Neuronal stem cell (in vitro differentiated cells): ENCODE data around the gene FOXI2.
A peak's percentile ranks its signal among the peaks of the same experiment; 100 is the strongest.

Experiments
- DNase-seq: peaks from one replicate; pipeline ENCODE4 v3.0.0-alpha.2; 2013; ENCODE audit warnings: low spot score
- H2AFZ ChIP-seq: one replicate; pipeline ENCODE4 v1.6.1; 2013; ENCODE audit warnings: mild to moderate bottlenecking, low read length, inconsistent platforms
- H2AK5ac ChIP-seq: 2 replicates; pipeline ENCODE4 v1.6.1; 2013; ENCODE audit warnings: low read depth, mild to moderate bottlenecking, inconsistent platforms, low read length, moderate library complexity, mixed read lengths
- H2BK120ac ChIP-seq: 2 replicates; pipeline ENCODE4 v1.6.1; 2013; ENCODE audit warnings: low read depth, mild to moderate bottlenecking, inconsistent platforms, low read length, moderate library complexity, mixed read lengths
- H2BK12ac ChIP-seq: one replicate; pipeline ENCODE4 v1.6.1; 2013; ENCODE audit warnings: low read length, inconsistent platforms
- H2BK15ac ChIP-seq: 2 replicates; pipeline ENCODE4 v1.6.1; 2013; ENCODE audit warnings: mild to moderate bottlenecking, low read length, inconsistent platforms, mixed read lengths
- H2BK5ac ChIP-seq: one replicate; pipeline ENCODE4 v1.6.1; 2013; ENCODE audit warnings: inconsistent platforms, mild to moderate bottlenecking, low read length, moderate library complexity
- H3K14ac ChIP-seq: one replicate; pipeline ENCODE4 v1.6.1; 2013; ENCODE audit warnings: low read length, inconsistent platforms
- H3K18ac ChIP-seq: 2 replicates; pipeline ENCODE4 v1.6.1; 2013; ENCODE audit warnings: low read length, inconsistent platforms
- H3K23ac ChIP-seq: 2 replicates; pipeline ENCODE4 v1.6.1; 2013; ENCODE audit warnings: low read depth, mild to moderate bottlenecking, mixed read lengths, low read length, inconsistent platforms; ENCODE audit not compliant: poor library complexity
- H3K27ac ChIP-seq: replicated peaks from 3 replicates; pipeline ENCODE4 v1.5.1; 2013; ENCODE audit warnings: low read length, inconsistent platforms
- H3K27me3 ChIP-seq, 3 experiments: 2 replicates each; pipeline ENCODE4 v1.6.1; 2013; ENCODE audit warnings: low read length in 3 of 3, mild to moderate bottlenecking in 2 of 3, inconsistent platforms in 1 of 3, low read depth in 1 of 3, mixed read lengths in 1 of 3, moderate library complexity in 1 of 3; ENCODE audit not compliant: control insufficient read depth in 3 of 3, insufficient read depth in 3 of 3
- H3K36me3 ChIP-seq, 2 donors: replicated peaks in 1 of 2; 2 replicates each; pipeline ENCODE4 v1.6.1; 2013; ENCODE audit warnings: low read length in 2 of 2; ENCODE audit not compliant: control insufficient read depth in 2 of 2, insufficient read depth in 2 of 2
- H3K4ac ChIP-seq: 2 replicates; pipeline ENCODE4 v1.6.1; 2013; ENCODE audit warnings: inconsistent platforms, mild to moderate bottlenecking, low read length, moderate library complexity
- H3K4me1 ChIP-seq, 2 donors: 1 replicate in 1 of 2; 2 replicates in 1 of 2; pipeline ENCODE4 v1.6.1; 2013; ENCODE audit warnings: low read length in 2 of 2, low read depth in 1 of 2; ENCODE audit not compliant: control insufficient read depth in 2 of 2, insufficient read depth in 1 of 2
- H3K4me2 ChIP-seq: one replicate; pipeline ENCODE4 v1.6.1; 2013; ENCODE audit warnings: mild to moderate bottlenecking, low read length, inconsistent platforms; ENCODE audit not compliant: insufficient read depth, poor library complexity, severe bottlenecking
- H3K4me3 ChIP-seq, 2 donors: 2 replicates each; pipeline ENCODE4 v1.5.1; 2013; ENCODE audit warnings: low read length in 2 of 2, mild to moderate bottlenecking in 2 of 2, inconsistent platforms in 1 of 2, moderate library complexity in 1 of 2
- H3K79me1 ChIP-seq: one replicate; pipeline ENCODE4 v1.6.1; 2013; ENCODE audit warnings: low read depth, mild to moderate bottlenecking, inconsistent platforms, low read length, moderate library complexity
- H3K9ac ChIP-seq: one replicate; pipeline ENCODE4 v1.6.1; 2013; ENCODE audit warnings: mild to moderate bottlenecking, low read depth, low read length, inconsistent platforms; ENCODE audit not compliant: poor library complexity
- H3K9me3 ChIP-seq, 2 donors: replicated peaks in 1 of 2; 2 replicates each; pipeline versions ENCODE3 to v1.6.1; 2013; ENCODE audit warnings: low read length in 2 of 2, mild to moderate bottlenecking in 2 of 2, inconsistent platforms in 1 of 2, low read depth in 1 of 2, mixed read lengths in 1 of 2, moderate library complexity in 1 of 2; ENCODE audit not compliant: control insufficient read depth in 2 of 2, insufficient read depth in 1 of 2
- H4K8ac ChIP-seq: one replicate; pipeline ENCODE4 v1.6.1; 2013; ENCODE audit warnings: low read depth, mild to moderate bottlenecking, inconsistent platforms, low read length, moderate library complexity
- H4K91ac ChIP-seq: one replicate; pipeline ENCODE4 v1.6.1; 2013; ENCODE audit warnings: low read length, low read depth, mild to moderate bottlenecking, inconsistent platforms; ENCODE audit not compliant: poor library complexity
- WGBS, 2 donors: extraction: QIAGEN DNeasy Blood & Tissue Kit; methylation state at CpG; one replicate each; pipeline ENCODE4 v1.1.7; 2013; ENCODE audit warnings: missing lambda C conversion rate in 2 of 2, mixed read lengths in 1 of 2; ENCODE audit not compliant: insufficient read length in 2 of 2, insufficient replicate concordance in 1 of 2; ENCODE audit errors: extremely low coverage in 2 of 2; 5-methylcytosine and 5-hydroxymethylcytosine counted together

Gene FOXI2

DNA sequence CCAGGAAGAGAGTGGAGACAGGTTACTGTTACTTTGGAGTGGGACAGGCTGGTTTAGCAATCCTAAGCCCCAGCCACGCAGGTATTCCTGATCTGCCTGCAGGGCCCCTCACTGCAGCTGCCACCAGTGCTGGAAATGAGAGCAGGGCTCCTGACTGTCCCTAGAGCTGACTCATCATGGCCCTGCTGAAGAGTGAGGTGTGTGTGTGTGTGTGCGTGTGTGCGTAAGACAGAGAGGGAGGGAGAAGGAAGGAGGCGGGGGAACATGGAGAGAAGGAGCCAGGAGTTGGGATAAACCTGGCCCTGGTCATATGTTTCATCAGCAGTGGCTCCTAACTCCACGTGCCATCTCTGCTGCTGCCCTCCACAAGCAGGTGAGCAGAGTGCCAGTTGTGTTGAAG lies 3.6 kb downstream of the FOXI2 start:
- Histone ChIP-seq H2AK5ac (no peak overlapping the region), H3K14ac (no peak overlapping the region), H4K8ac (no peak overlapping the region), H3K79me1 (no peaks in the 10 kb centered on the region), H3K4me1 (peaks cover 0 to 7% of the 10 kb centered on the region in 2 donors), H3K36me3 (no peaks in the 10 kb centered on the region), H2BK5ac (no peak overlapping the region), H3K27me3 (peaks cover 36 to 50% (median 47%) of the 10 kb centered on the region in 3 experiments), H3K23ac (no peak overlapping the region), H3K18ac (no peak overlapping the region), H2BK12ac (no peak overlapping the region), H3K9ac (peak overlapping the region; percentile 24), H2BK120ac (no peak overlapping the region), H3K4me2 (no peak overlapping the region), H4K91ac (no peak overlapping the region), H3K9me3 (no peaks in the 10 kb centered on the region), H3K4ac (no peak overlapping the region), H3K27ac (no peak overlapping the region), H3K4me3 (no peak overlapping the region), H2BK15ac (no peak overlapping the region), H2AFZ (no peak overlapping the region)
- no peak for DNase-seq
- WGBS, 2 donors: no CpG with 5 or more reads among the region's 5 CpGs

DNA sequence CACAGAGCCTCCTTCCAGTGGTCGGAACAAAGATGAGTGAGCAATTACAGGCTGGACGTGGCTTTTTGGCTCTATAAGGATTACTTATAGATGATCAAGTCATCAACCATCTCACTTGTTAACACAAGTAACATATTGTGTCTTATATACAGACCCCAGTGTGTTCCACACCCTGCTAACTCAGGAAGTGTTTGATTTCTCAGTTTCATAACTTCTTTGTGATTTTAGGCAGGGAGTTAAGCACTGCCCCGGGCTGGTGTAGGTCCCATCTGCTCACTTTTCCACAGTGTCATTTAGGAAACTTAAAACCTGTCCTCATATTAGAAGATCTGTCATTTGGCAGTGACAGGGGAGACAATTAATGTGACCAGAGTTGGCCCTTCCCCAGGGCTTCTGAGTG lies 6.2 kb downstream of the FOXI2 start:
- H3K36me3 ChIP-seq: no peaks in the 10 kb centered on the region
- H3K4me1 ChIP-seq: peaks cover 0 to 5% of the 10 kb centered on the region in 2 donors
- H2BK15ac ChIP-seq: no peak overlapping the region
- no peak overlapping the region for H2BK120ac ChIP-seq
- no peak overlapping the region for H3K4ac ChIP-seq
- no peak overlapping the region for H3K23ac ChIP-seq
- no peak overlapping the region for H3K27ac ChIP-seq
- DNase-seq: no peak
- H3K4me3 ChIP-seq: no peak overlapping the region
- WGBS, 2 donors: no CpG with 5 or more reads among the region's 3 CpGs
- H2BK12ac ChIP-seq: no peak overlapping the region
- H3K4me2 ChIP-seq: no peak overlapping the region
- no peak overlapping the region for H4K8ac ChIP-seq
- H3K18ac ChIP-seq: no peak overlapping the region
- H2AK5ac ChIP-seq: no peak overlapping the region
- no peak overlapping the region for H2AFZ ChIP-seq
- no peaks in the 10 kb centered on the region for H3K79me1 ChIP-seq
- peaks cover 10 to 24% (median 21%) of the 10 kb centered on the region in 3 experiments for H3K27me3 ChIP-seq
- H3K9me3 ChIP-seq: no peaks in the 10 kb centered on the region
- H4K91ac ChIP-seq: no peak overlapping the region
- no peak overlapping the region for H3K14ac ChIP-seq
- no peak overlapping the region for H2BK5ac ChIP-seq
- H3K9ac ChIP-seq: no peak overlapping the region

DNA sequence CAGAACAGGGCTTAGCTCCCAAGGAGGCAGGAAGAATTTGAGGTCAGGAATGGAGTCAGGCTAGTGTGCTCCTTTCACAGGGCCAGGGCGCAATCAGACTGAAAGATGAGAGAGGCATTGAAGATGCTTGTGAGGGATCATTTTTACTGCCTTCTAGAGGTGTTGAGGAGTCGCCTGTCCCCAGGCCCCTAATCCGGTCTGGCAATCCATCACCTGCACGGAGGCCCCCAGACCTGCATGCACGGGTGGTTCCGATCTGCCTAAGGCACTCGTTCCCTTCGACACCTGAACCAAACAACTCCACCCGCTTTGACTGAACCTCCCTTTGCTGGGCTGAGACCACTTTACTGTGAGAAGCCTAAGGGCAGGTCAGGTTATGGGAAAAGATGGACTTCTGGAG lies 8.0 kb downstream of the FOXI2 start:
- peaks cover 0 to 7% (median 7%) of the 10 kb centered on the region in 3 experiments for H3K27me3 ChIP-seq
- H3K4me2 ChIP-seq: no peak overlapping the region
- H3K18ac ChIP-seq: no peak overlapping the region

DNA sequence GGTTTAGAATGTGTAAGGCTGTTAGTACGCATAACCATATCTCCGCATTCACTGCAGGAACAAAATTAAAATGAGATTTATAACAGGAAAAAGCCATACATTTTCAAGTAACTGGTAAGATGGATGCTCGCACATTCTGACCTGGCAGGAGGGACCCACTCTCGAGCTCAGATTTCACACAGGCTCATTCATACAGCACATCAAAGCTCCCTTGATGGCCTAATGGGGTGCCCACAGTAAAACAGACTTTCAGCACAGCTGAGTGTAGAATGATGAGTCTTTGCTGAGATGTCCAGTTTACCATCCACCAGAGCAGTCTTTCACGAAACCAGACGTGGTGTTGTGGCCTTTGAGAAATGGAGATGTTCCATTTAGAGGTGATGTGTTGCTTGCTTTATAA lies 8.9 kb downstream of the FOXI2 start:
- no peaks in the 10 kb centered on the region for H3K36me3 ChIP-seq

More for the DNA sequence above, 8.0 kb downstream of the FOXI2 start:
- Histone ChIP-seq H2AFZ (no peak overlapping the region), H3K9ac (no peak overlapping the region), H3K9me3 (no peaks in the 10 kb centered on the region), H2BK15ac (no peak overlapping the region), H2BK5ac (no peak overlapping the region), H3K36me3 (no peaks in the 10 kb centered on the region), H3K27ac (no peak overlapping the region), H3K14ac (no peak overlapping the region), H4K8ac (no peak overlapping the region), H4K91ac (no peak overlapping the region), H3K4me3 (no peak overlapping the region), H2BK12ac (no peak overlapping the region), H3K4ac (no peak overlapping the region), H2BK120ac (no peak overlapping the region), H3K23ac (no peak overlapping the region), H3K4me1 (peaks cover 0 to 2% of the 10 kb centered on the region in 2 donors), H3K79me1 (no peaks in the 10 kb centered on the region), H2AK5ac (no peak overlapping the region)
- WGBS, 2 donors: no CpG with 5 or more reads among the region's 9 CpGs
- no peak for DNase-seq

More for the DNA sequence above, 8.9 kb downstream of the FOXI2 start:
- no peak overlapping the region for H2BK15ac ChIP-seq
- no peak overlapping the region for H3K23ac ChIP-seq
- no peak overlapping the region for H3K4ac ChIP-seq
- H3K14ac ChIP-seq: no peak overlapping the region
- WGBS, 2 donors: no CpG with 5 or more reads among the region's 6 CpGs
- no peaks in the 10 kb centered on the region for H3K79me1 ChIP-seq
- no peak overlapping the region for H2AFZ ChIP-seq
- H2BK5ac ChIP-seq: no peak overlapping the region
- H3K9me3 ChIP-seq: no peaks in the 10 kb centered on the region
- H3K4me1 ChIP-seq: peaks cover 0 to 2% of the 10 kb centered on the region in 2 donors
- no peak overlapping the region for H2BK12ac ChIP-seq
- H3K18ac ChIP-seq: no peak overlapping the region
- no peak overlapping the region for H2AK5ac ChIP-seq
- no peak overlapping the region for H3K9ac ChIP-seq
- no peak overlapping the region for H3K4me3 ChIP-seq
- H2BK120ac ChIP-seq: no peak overlapping the region
- no peak overlapping the region for H4K8ac ChIP-seq
- H3K4me2 ChIP-seq: no peak overlapping the region
- H3K27ac ChIP-seq: no peak overlapping the region
- H4K91ac ChIP-seq: no peak overlapping the region
- no peak for DNase-seq
- peaks cover 0 to 2% (median 0%) of the 10 kb centered on the region in 3 experiments for H3K27me3 ChIP-seq
